HG02759 (cell line): ENCODE data around the gene ADARB1.
A peak's percentile ranks its signal among the peaks of the same experiment; 100 is the strongest.

Experiments
- ATAC-seq: cut with Tn5 transposase; IDR thresholded peaks from one replicate; pipeline ENCODE4 v1.9.1; 2021; ENCODE audit warnings: mild to moderate bottlenecking, moderate library complexity; ENCODE audit not compliant: unreplicated experiment

ADARB1 gene

DNA sequence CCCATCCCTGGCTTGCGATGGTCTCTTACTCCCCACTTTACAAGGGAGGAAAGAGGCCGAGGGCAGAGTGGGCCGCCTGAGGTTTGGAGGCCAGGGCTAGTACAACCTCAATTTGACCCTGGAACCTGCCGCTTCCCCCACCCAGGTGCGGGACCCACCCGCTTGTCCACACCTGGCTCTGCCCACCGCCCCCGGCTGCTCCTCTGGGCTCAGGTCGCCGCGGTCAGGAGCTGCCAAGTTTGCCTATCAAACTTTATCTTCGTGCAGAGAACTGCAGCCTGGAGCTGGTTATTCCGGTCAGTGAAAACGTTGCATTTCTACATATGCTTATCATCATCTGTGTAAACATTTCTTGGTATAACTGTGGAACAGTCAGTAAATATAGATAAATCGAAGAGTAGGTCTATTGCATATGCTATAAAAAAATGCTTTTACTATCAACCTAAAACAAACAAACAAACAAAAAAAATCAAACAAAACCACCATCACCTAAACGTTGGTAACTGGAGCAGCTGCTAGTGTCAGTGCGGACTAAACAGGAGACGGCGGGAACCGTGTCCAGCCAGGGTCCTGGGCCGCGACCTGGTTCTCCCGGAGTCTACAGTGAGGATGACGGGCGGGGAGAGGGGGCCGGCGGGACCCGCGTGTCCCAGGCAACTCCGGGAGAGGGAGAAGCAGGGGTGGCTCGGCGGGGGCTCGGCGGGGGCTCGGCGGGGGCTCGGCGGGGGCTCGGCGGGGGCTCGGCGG is 906 bp upstream of the ADARB1 start:
- ATAC-seq, result no peak

DNA sequence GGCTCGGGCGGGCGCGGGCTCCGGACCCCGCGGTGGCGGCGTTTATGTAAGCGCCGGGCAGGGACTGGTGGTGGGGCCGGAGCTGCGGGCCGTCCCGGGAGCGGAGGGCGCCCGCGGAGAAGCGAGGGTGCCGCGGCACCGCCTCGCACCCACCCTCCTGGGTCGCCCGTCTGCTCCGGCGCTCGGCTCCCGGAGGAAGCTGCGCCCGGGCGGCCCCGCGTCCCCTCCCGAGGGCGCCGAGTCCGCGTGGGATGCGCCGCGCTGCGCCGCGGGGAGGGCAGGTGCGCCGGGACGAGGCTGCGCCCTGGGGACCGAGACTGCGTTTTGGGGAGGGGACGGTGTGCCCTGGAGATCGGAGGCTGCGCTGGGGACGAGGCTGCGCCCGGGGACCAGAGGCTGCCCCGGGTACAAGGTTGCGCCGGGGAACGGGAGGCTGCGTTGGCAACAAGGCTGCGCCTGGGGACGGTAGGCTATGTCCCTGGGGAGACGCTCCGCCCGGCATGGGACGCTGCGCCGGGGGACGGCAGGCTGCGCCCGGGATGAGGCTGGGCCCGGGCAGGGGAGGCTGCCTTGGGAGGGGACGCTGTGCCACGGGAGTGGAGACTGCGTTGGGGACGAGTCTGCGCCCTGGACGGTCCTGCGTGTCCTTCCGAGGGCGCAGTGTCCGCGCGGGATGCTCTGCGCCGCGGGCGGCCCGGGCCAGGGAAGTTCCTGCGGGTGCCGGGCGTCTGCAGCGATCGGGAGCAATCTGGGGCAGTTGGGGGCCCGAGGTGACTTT is 627 bp downstream of the ADARB1 start:
- ATAC-seq, result peak; percentile 41

DNA sequence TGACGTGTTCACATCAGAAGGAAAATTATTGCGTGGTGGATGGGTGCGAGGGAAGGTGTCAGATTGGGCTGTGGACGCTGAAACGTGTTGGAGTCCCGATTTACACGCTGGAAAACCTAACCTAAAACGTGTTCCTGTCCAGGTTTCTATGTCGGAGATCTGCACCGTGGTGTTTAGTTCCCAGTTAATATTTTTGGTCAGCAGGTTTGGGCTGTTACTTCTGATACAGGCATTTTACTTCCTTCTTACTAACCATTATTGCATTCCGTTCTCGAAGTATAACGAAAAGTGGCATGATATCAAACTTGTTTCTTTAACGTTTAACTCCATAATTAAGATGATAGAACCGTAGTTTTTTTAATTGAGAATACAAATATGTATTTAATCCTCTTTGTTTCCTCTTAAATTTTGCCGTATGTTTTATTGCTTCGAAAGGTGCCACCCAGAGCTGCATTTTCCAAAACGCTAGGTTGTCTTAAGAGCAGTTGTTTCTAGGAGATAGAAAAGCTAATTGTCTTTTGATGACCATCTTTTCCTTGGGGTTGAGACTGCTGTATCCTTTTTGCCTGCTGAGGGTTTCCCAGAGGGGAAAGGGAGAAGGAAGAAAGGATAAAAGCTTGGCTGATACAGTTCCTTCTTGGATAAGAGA is 1.3 kb downstream of the ADARB1 start:
- no peak for ATAC-seq

DNA sequence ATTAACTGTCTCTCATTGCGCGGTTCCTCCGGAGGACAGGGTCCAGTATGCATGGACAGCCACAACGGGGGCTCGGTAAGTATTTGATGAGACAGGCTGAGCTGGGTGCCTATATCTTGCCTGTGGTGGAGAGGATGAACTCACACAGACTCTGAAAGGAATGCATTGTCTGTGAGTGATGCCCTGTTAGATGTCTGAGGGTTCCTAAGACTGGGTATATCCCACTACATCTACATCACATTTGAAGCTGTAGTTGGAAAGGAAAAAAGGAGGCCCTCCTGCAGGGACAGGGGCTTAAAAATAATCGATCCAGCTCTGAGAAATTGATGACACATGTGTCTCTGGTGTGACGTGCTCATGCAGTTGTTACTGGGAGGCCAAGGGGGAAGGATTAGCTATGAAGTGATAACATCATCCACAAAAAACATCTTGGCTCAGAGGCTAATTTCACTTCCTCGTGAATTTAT is 1.9 kb downstream of the ADARB1 start:
- ATAC-seq, result no peak

DNA sequence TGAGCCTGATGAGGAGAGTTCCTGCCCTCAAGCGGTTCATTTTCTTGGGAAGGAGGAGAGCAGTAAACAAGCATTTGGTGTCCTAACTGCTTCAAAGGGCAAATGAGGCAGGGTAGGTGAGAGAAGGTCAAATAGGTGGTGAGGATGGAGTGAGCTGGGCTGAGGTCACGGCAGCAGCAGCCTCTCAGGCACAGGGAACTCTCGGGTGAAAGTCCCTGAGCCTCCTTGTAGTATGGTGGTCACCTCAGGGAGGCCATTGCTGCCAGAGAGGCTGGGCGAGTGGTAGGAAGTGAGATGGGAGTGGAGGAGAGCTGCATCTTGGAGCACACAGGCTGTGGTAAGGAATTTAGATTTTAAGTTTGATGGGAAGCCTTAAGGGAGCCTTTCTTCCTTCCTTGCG is 4.0 kb downstream of the ADARB1 start:
- no peak for ATAC-seq

DNA sequence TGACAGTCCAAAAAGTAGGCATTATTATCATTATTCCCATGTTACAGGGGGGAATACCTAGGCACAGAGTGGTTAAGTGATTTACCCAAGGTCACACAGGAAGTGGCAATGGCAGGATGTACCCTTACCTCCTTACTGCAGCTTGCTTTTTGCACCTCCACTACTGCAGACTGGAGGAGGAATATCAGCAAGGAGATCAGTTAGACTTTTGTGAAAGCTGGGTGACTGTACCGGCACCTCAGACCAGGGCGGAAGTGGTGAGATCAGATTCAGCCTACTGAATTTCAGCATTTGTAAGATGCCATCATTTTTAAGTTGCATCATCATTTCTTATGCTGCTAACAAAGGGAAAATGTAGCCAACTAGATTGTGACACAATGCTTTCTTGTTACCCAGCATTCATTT is 4.5 kb downstream of the ADARB1 start:
- no peak for ATAC-seq

DNA sequence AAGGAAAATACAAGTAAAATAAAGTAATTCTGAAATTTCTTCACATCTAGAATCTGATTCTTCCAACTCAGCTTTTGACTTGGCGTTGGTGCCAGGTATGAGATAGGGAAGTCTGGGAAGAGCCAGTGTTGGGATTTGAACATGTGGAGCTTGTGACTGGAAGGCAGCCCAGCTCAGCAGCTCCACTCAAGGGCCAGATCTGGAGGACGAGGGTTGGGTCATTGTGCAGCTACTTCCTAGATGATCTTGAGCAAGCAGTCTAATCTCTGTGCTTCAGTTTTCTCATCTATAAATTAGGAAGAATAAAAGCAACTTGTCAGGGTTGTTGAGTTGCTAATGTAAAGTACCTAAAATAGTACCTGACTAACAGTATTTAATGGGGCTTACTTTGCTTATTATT is 5.0 kb downstream of the ADARB1 start:
- no peak for ATAC-seq

DNA sequence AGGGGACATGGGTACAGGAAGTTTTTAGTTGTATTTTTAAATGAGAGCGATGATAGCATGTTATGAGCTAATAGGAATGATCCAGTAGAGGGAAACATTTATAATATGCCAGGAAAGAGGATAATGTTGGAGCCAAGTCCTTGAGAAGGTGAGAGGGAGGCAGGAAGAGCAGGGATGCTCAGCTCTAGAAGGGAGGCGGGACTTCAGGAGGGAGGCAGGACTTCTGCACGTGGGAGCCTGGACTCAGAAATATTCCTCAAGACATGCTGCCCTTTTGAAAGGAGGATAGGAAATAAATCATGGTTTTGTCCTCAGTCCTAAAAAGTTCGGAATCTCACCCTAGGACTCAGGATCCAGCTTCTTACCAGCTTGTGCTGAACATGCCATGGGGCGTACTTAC is 5.9 kb downstream of the ADARB1 start:
- ATAC-seq, result no peak

DNA sequence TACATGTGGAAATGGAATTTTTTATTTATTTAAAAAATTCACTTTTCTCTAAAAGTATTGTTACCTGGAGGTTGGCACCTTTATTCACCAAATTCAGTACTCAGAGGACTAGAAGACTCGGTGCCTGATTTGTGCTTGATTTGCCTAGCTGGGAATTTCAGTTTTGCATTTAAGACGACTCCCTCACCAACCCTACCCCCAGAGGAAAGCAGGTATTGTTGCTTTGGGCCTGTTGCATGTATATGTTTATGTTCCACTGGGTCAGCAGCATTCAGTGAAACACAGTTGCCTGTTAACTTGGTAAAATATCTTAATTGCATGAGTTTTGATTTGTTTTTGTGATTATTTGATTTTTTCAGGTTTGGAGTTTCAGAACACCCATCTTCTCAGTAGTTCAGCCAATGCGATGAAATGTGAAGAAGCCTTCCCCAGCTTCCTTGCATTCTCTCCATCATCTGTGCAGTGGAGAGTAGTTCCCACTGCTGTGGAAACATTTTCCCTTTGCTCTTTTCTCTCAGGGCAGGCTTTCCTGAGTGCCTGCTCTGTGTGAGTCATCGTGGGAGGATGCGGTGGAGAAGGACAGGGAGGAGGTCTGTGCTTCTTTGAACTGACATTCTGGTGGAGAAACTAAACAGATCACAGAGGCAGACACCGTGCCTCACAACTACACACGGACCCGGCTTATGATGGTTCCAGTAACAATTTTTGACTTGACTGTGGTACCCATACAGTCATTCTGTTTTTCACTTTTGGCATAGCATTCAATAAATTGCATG is 6.4 kb downstream of the ADARB1 start:
- no peak for ATAC-seq

DNA sequence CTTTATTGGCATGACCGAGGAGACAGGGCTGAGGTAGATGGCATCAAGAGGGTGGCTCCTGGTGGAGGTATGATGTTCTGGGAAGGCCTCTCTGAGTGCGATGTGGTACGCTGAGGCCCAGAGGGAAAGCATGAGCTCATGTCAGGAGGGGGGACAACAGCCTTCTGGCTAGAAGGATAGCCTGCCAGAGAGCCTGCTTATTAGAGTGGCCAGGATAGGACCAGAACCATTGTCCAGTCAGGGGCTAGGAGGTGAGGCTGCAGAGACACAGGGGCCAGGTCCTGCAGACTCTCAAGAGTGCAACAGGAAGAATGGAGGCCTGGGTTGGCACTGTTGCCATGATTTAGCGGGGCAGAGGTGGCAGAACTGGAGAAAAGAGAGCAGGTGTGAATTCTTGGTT is 7.3 kb downstream of the ADARB1 start:
- no peak for ATAC-seq

DNA sequence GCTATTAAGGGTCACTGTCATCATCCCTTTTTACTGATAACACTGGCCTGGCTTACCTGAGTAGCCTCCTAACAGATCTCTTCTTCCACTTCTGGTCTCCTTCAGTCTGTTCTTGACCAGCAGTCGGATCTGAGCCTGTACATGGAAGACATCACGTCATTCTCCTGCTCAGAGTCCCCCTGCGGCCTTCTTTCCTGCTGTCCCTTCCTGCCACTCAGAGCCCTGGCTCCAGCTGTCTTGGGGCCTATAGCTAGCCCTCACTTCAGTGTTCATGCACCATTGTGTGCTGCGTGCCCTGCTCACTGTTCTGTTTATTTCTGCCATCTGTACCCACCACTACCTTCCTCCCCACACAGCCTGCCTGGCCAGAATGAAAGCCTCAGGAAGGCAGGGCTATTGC is 8.4 kb downstream of the ADARB1 start:
- no peak for ATAC-seq

DNA sequence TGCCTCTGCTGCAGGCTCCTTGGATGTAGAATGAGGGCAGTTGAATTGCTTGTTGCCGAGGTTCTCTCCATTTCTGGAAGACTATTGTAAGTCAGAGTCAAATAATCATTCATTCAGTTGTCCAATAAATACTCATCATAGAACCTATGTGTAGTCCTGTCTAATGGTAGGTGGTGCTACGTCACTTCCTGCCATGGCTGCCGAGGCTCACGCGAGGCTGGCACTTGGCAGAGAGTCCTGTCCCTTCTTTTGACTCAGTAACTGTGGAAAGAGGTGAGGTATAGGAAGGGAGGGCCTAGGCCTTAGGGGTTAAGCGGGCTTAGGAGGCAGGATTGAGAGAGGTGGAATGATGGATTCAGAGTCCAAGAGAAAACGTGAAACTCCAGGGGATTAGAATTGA is 9.7 kb downstream of the ADARB1 start:
- no peak for ATAC-seq

DNA sequence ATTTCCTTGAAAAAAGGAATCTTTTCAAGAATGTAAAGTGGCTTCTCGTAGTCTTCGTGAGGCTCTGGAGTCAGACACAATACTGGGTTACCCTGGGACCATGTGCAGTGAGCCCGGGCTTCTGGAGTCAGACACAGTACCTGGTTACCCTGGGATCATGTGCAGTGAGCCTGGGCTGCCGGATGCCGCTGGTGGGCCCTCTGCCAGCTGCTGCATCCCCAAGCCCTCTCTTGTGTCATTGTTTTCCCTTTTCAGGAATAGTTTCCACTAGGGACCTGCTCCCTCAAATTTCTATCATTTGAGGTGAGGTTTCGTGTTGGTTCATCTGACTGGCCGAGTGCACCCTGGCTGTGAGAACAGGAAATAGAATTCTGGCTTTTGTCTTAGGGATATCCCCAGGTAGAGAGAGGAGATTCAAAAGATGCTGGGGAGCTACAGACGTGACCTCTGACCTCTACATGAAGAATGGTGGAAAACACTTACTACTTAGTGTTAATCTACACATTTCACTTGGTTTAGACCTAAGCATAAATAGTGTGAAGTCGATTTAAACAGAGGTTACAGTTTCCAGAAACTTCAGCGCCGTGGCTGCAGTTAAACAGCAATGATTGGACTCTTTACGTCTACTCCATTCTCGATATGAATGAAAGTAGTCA is 10.6 kb downstream of the ADARB1 start:
- no peak for ATAC-seq

DNA sequence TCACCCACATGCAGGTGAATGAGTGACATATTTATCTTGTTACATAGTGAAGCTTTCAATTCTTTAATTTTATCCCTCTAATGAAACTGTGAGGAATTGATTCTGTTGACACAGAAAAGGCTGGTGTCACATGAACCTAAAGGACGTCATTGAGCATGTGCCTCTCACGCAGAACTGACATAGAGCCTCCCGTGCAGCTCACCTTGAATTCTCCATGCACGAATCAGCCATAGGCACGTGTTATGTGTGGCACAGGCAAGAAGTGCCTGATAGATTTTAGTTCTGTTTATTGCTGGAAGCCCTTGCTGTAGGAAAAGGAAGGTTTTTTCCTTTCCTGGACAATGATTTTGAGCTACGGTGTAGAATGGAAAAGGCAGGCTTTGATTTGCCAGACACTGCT is 11.3 kb downstream of the ADARB1 start:
- no peak for ATAC-seq

DNA sequence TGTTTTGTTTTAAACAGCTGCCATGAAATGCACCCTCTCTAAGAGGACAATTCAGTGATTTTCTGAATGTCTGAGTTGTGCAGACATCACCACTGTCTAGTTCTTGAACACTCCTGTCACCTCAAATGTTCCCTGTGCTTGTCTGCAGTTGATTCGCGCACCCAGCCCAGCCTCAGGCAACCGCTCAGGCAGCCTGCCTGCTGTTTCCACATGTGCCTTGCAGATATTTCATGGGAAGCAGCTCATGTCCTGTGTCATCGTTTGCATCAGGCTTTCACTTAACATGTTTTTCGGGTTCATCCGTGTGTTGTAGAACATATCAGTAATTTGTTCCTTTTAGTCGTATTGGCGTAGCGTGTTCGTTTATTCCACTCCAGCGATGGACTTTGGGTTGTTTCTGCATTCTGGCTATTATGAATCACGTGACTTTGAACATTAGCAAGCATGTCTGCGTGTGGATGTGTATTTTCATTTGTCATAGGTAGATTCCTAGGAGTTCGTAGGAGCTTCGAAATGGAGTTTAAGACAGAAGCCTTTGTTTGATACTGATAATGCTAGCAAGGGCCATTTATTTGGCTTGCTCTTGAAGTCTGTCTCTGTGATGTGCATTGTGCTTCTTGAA is 12.1 kb downstream of the ADARB1 start:
- no peak for ATAC-seq

DNA sequence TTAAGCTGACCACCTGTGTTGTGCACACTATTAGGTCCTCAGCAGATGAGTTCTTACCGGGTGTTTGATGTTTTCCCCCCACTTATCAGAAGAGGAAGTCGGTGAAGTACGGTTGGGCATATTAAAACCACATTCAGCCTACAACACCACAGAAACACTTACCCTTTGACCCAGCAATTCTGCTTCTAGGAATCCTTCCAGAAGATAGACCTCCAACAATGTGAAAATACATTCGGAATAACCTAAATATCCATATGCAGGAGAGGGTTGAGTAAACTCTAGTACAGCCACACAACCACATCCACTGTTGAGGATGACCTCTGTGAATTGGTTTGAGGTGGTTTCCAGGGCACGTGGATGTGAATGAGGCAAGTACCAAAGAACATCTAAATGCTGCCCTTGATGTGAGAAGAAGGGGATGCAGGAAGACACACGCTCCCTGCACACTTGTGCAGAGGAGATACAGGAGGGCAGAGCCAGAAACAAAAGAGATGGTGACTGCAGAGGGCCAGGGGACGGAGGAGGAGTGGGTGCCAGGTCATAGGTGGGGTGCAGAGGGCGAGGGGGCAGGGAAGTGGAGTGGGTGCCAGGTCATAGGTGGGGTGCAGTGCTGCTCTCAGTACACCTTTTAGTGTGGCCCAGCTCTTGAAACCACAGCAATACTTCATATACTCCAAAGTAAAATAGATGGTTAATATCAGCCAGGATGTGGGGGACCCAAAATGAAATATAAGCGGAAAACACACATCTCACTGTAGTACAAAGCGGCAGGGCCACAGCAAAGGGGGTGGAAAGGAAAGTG is 12.8 kb downstream of the ADARB1 start:
- no peak for ATAC-seq

DNA sequence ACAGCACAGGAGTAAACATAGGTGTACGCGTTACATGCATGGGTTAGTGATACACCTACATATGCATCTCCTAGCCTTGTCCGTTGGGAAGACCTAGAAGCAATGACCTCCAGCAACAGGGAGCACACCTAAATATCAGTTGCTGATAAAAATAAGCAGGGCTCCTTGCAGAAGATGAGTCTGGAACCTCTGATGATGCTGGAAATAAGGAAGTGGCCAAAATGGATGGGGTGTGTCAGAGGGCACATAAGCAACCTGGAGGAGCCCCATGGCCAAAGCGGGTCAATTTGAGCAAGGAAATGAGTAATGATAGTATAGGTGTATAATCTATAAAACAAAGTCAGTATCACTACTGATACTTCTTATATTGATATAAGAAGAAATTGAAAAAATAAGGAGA is 13.7 kb downstream of the ADARB1 start:
- no peak for ATAC-seq

DNA sequence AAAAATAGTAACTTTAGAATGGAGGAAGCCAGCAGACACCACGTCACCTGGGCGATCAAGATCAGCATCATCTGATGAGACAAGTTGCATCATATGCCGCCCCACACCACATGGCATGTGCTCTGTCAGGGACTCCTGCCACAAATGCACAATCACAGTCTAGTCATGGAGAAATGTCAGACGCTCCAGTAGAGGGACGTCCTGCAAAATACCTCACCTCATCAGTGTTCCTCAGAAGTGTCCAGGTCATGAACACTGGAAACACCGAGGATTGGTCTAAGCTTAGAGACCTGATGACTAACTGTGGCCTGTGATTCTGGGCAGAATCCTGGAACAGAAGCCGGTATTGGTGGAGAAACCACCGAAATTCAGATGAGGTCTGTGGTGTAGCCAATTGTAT is 14.3 kb downstream of the ADARB1 start:
- ATAC-seq, result no peak

DNA sequence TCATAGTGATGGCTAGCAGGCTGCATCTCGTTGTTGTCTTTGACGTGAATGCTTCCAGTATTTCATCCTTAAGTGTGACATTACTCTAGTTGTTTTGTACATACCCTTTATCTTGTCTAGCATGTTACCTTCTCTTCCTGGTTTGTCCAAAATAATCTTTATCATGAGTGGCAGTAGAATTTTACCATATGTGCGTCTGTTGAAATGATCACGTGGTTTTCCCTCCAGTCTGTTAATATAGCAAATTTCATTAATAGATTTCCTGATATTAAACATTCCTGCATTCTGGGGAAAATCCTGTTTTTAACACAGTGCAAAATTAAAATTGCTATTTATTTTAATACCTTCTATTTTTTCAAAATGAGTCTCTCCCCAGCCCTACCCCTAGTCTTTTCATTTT is 15.6 kb downstream of the ADARB1 start:
- ATAC-seq, result no peak
